GM06990 (cell line): ENCODE data around the gene MAP3K4.

Source experiments
- DNase-seq: peaks from one replicate; pipeline ENCODE4 v3.0.0-alpha.2; 2011; ENCODE audit not compliant: insufficient read length; ENCODE audit errors: extremely low read depth
- H3K27me3 ChIP-seq: replicated peaks from 2 replicates; pipeline ENCODE4 v1.6.0; 2011; ENCODE audit warnings: low read length; ENCODE audit not compliant: control insufficient read depth, insufficient read depth
- H3K36me3 ChIP-seq: 2 replicates; pipeline ENCODE4 v1.5.1; 2011; ENCODE audit warnings: low read length; ENCODE audit not compliant: control insufficient read depth, insufficient read depth
- H3K4me3 ChIP-seq: replicated peaks from 2 replicates; pipeline ENCODE4 v1.5.1; 2011; ENCODE audit warnings: low read depth, mild to moderate bottlenecking, control low read depth, low read length
- TF ChIP-seq, protein P1 (sequence below): IDR thresholded peaks from 2 replicates; pipeline ENCODE4 v1.5.1; 2011; ENCODE audit warnings: low read length, control low read depth, mild to moderate bottlenecking, inconsistent platforms; ENCODE audit not compliant: insufficient read depth, poor library complexity, severe bottlenecking

The MAP3K4 gene

DNA sequence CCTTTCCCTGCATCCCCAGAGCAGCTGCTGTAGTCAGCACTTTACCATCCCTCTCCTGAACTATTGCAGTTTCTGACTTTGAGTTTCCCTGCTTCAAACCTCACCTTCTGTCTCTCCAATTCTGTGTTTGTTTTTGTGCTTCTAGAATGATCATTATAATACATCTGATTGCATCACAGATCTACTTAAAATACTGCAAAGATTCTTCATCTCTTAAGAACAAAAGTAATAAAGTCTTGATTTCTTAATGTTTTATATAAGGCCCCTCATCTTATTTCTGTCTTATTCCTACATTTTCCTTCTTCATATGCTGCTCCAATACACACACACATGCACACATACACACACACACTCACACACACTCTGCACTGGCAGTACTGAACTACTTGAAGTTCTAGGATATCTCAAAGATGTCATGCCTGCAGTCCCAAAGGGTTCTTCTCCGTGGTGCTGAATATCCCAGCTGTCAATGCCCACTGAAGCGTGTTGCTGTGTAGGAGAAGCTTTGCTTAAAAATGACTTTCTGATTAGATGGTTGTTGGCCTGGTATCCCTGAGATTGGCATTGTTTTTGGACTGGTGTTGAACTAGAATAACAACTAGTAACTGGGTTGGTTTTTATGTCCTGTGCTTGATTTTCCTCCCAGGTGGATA is 97.2 kb downstream of the MAP3K4 start:
- no peaks in the 10 kb centered on the region for H3K27me3 ChIP-seq
- H3K36me3 ChIP-seq: peaks cover 7% of the 10 kb centered on the region
- H3K4me3 ChIP-seq: no peak overlapping the region
- DNase-seq: no peak
- TF ChIP-seq, protein P1, sequence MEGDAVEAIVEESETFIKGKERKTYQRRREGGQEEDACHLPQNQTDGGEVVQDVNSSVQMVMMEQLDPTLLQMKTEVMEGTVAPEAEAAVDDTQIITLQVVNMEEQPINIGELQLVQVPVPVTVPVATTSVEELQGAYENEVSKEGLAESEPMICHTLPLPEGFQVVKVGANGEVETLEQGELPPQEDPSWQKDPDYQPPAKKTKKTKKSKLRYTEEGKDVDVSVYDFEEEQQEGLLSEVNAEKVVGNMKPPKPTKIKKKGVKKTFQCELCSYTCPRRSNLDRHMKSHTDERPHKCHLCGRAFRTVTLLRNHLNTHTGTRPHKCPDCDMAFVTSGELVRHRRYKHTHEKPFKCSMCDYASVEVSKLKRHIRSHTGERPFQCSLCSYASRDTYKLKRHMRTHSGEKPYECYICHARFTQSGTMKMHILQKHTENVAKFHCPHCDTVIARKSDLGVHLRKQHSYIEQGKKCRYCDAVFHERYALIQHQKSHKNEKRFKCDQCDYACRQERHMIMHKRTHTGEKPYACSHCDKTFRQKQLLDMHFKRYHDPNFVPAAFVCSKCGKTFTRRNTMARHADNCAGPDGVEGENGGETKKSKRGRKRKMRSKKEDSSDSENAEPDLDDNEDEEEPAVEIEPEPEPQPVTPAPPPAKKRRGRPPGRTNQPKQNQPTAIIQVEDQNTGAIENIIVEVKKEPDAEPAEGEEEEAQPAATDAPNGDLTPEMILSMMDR: no peak

DNA sequence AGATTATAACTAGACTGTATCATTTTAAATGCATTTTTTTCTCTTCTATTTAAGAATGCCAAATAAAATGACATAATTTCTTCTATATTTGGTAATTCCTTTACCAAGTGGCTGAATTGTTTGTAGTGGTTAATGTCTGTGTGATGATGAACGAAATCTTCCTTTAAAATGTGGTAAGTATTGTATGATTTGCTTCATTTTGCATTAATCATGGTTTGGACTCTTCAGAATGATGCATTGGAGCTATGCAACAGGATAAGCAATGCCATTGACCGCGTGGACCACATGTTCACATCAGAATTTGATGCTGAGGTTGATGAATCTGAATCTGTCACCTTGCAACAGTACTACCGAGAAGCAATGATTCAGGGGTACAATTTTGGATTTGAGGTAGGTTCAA is 99.6 kb downstream of the MAP3K4 start:
- DNase-seq: no peak
- Histone ChIP-seq H3K36me3 (peaks cover 7% of the 10 kb centered on the region), H3K4me3 (no peak overlapping the region), H3K27me3 (no peaks in the 10 kb centered on the region)
- TF ChIP-seq, protein P1: no peak

DNA sequence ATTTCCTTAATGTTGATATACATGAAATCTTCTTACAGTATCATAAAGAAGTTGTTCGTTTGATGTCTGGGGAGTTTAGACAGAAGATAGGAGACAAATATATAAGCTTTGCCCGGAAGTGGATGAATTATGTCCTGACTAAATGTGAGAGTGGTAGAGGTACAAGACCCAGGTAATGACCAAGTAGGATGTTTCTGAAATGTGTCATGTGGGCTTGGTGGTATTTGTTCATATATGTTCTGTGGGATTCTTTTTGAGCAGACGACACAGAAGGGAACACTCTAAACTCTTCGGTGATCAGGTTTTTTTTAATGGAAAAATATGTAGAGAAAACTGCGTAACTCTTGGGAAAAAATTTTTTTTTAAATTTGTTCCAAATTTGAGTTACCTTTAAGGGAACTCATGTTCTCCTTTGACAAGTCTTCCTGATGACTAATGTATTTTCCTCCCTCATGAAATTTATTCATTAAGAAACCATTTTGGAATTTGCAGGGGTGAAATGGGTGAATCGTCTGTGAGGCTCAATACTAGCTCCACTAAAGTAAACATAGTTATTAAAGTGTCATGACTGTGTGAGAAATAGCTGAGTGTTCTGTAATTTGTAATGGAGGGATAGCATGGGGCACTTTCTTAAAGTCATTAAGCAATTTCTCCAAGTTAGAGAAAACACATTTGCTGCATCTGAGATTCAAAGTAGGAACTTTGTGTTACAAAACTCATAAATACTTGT is 100.6 kb downstream of the MAP3K4 start:
- TF ChIP-seq, protein P1: no peak
- no peaks in the 10 kb centered on the region for H3K27me3 ChIP-seq
- H3K36me3 ChIP-seq: peaks cover 9% of the 10 kb centered on the region
- no peak for DNase-seq
- no peak overlapping the region for H3K4me3 ChIP-seq

- no peaks in the 10 kb centered on the region for H3K27me3 ChIP-seq
- no peak for DNase-seq
- no peak overlapping the region for H3K4me3 ChIP-seq
- peaks cover 10% of the 10 kb centered on the region for H3K36me3 ChIP-seq
- TF ChIP-seq, protein P1: no peak
These were observed 103.4 kb downstream of the MAP3K4 start for GRCh38 chr6:161094955-161095354.

GRCh38 chr6:161095916-161096315 is 104.3 kb downstream of the MAP3K4 start:
- Histone ChIP-seq H3K36me3 (peaks cover 11% of the 10 kb centered on the region), H3K27me3 (no peaks in the 10 kb centered on the region), H3K4me3 (no peak overlapping the region)
- DNase-seq: no peak
- TF ChIP-seq, protein P1: no peak
